ENCODE measurements around the gene PTRH1. TPM values are rescaled to one million over a fixed set of nuclear protein-coding genes. Genes with fewer than 3 reads are reported as not detected.

The PTRH1 gene
- total RNA-seq, 1 donor from 2014 or later: 5.4 TPM

- intact Hi-C loops (cut with DNase I): no loop called here
- Histone ChIP-seq H3K36me3 (no peaks in the 10 kb centered on the region), H3K4me3 (no peak overlapping the region), H3K4me1 (no peaks in the 10 kb centered on the region), H3K9me3 (no peaks in the 10 kb centered on the region), H3K27me3 (no peaks in the 10 kb centered on the region), H3K27ac (peak overlapping the region; percentile 79 to 92)
- TF ChIP-seq CTCF (IDR thresholded peaks at IDR 0.05): no peak
- DNase-seq (ENCODE audit: low spot score in 2 of 2): no peak
These were observed 17.1 kb downstream of the PTRH1 start for GRCh38 chr9:127698386-127698785.

- Histone ChIP-seq H3K36me3 (peaks cover 0 to 1% of the 10 kb centered on the region in 2 donors), H3K27ac (peak overlapping the region in 1 of 2 donors; percentile 92), H3K9me3 (no peaks in the 10 kb centered on the region), H3K27me3 (no peaks in the 10 kb centered on the region), H3K4me3 (no peak overlapping the region), H3K4me1 (no peaks in the 10 kb centered on the region)
- no peak for DNase-seq (ENCODE audit: low spot score in 2 of 2)
- intact Hi-C loops (cut with DNase I): no loop called here
- TF ChIP-seq CTCF (IDR thresholded peaks at IDR 0.05): no peak
These were observed 17.9 kb downstream of the PTRH1 start for GRCh38 chr9:127697575-127697974.

GRCh38 chr9:127694890-127695720 is 20.4 kb downstream of the PTRH1 start:
- Histone ChIP-seq H3K27me3 (no peaks in the 10 kb centered on the region), H3K36me3 (peaks cover 0 to 16% of the 10 kb centered on the region in 2 donors), H3K27ac (no peak overlapping the region), H3K9me3 (no peaks in the 10 kb centered on the region), H3K4me3 (no peak overlapping the region), H3K4me1 (no peaks in the 10 kb centered on the region)
- intact Hi-C loops (cut with DNase I): no loop called here
- TF ChIP-seq CTCF (IDR thresholded peaks at IDR 0.05): no peak
- no peak for DNase-seq (ENCODE audit: low spot score in 2 of 2)

- no peak for DNase-seq (ENCODE audit: low spot score in 2 of 2)
- no peak for TF ChIP-seq CTCF (IDR thresholded peaks at IDR 0.05)
- intact Hi-C loops (cut with DNase I): no loop called here
- Histone ChIP-seq H3K27me3 (no peaks in the 10 kb centered on the region), H3K9me3 (no peaks in the 10 kb centered on the region), H3K27ac (no peak overlapping the region), H3K36me3 (peaks cover 7 to 19% of the 10 kb centered on the region in 2 donors), H3K4me1 (no peaks in the 10 kb centered on the region), H3K4me3 (no peak overlapping the region)
These were observed 21.8 kb downstream of the PTRH1 start for GRCh38 chr9:127693697-127694096.

- Histone ChIP-seq H3K9me3 (no peaks in the 10 kb centered on the region), H3K36me3 (peaks cover 7 to 23% of the 10 kb centered on the region in 2 donors), H3K4me3 (no peak overlapping the region), H3K4me1 (no peaks in the 10 kb centered on the region), H3K27me3 (no peaks in the 10 kb centered on the region), H3K27ac (no peak overlapping the region)
- no peak for TF ChIP-seq CTCF (IDR thresholded peaks at IDR 0.05)
- intact Hi-C loops (cut with DNase I): no loop called here
- no peak for DNase-seq (ENCODE audit: low spot score in 2 of 2)
These were observed 22.3 kb downstream of the PTRH1 start for GRCh38 chr9:127693143-127693542.

All from ascending aorta (tissue), 2 donors.